Measurements from ENCODE around the gene HOXA13. TPM values are rescaled to one million over a fixed set of nuclear protein-coding genes. Genes with fewer than 3 reads are reported as not detected.

Gene HOXA13
- total and polyA plus RNA-seq, 8 donors = 29.0 TPM; not detected in 7

DNA sequence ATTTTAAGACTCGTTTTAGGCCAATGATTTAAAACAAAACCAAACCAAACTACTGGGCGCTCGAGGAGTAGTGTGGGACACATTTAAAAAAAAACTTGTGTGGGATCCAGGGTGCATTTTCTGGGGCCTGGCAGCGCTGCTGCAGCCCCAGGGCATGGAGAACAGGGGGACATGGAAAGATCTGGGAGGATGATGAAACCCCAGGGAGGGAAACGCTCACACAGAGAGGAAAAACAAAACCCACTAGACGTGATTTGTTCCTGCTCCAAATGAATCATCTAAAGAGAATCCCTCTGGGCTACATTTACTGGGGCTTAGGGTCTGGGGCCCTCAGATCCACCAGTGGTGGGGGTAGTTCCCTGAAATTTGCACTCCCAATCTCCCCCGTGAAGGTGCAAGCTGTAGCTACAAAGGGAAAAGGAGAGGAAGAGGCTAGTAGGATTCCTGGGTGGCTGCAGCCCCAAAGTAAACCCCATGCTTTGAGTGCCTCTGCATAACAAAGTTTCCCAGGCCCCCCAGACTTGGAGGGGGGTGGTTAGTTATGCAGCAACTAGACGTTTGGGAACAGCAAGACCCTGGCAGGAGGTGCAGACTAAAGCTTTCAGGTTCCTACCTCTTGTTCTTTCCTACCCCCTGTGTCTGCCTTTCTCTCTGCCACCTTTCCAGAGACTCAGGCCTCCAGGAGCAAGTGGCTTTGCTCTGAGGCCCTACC is 14.5 kb upstream of the HOXA13 start:
- Histone ChIP-seq H3K4me1 (peaks cover 13 to 26% (median 19%) of the 10 kb centered on the region in 4 donors), H3K9me3 (no peaks in the 10 kb centered on the region), H3K36me3 (no peaks in the 10 kb centered on the region), H3K27me3 (peaks cover 19 to 100% (median 64%) of the 10 kb centered on the region in 3 donors), H3K27ac (no peak overlapping the region), H3K4me3 (no peak overlapping the region)
- DNase-seq = no peak
- intact Hi-C loops (cut with DNase I; ENCODE audit: low total_unique reads) = no loop called here
- TF ChIP-seq POLR2A (IDR thresholded peaks at IDR 0.05) (no peak), EP300 (IDR thresholded peaks at IDR 0.05) (no peak), POLR2AphosphoS5 (IDR thresholded peaks at IDR 0.05) (no peak)
- TF ChIP-seq, protein P1, sequence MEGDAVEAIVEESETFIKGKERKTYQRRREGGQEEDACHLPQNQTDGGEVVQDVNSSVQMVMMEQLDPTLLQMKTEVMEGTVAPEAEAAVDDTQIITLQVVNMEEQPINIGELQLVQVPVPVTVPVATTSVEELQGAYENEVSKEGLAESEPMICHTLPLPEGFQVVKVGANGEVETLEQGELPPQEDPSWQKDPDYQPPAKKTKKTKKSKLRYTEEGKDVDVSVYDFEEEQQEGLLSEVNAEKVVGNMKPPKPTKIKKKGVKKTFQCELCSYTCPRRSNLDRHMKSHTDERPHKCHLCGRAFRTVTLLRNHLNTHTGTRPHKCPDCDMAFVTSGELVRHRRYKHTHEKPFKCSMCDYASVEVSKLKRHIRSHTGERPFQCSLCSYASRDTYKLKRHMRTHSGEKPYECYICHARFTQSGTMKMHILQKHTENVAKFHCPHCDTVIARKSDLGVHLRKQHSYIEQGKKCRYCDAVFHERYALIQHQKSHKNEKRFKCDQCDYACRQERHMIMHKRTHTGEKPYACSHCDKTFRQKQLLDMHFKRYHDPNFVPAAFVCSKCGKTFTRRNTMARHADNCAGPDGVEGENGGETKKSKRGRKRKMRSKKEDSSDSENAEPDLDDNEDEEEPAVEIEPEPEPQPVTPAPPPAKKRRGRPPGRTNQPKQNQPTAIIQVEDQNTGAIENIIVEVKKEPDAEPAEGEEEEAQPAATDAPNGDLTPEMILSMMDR (IDR thresholded peaks at IDR 0.05) = no peak
- 46 to 67% (median 60%) methylated on average over 7 to 8 of the region's 8 CpGs for WGBS, 5 donors

DNA sequence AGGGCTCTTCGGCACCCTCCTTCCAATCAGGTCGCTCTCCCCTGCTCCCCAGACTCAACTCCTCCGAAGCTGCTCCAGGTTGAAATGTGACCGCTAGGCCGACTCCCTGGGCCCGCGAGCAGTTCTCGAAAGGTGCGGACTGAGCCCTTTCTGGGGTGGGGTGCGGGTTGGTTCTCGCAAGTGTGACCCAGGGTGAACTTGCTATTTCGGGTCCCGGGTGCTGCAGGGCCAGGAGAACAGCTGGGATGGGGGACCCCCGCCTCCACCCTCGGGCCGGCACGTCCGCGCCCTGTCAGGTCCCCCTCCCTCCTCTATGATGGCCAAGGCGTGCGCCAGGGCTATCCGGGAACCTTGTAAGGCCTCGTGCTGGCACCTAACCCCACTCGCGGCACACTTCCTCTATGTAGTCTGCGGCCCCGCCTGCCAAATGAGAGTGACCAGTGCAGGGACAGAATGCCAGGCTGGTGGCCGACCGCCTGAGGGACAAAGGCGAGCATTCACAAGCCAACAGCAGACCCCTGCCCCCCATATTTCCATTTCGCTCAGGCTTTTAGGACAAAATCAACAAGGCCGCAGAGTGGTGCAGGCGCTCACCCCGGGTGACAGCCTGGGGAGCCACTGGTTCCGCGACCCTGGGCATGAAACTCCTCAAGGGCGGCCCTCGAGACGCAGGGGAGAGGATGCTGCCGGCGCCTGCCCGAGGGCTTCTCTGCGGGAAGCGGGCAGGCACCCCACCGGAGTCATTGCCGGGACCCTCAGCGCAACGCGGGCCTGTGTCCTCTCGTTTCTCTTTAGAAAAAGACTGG is 13.7 kb upstream of the HOXA13 start:
- intact Hi-C loops (cut with DNase I; ENCODE audit: low total_unique reads) = no loop called here
- no peaks in the 10 kb centered on the region for H3K9me3 ChIP-seq
- H3K27me3 ChIP-seq = peaks cover 19 to 100% (median 64%) of the 10 kb centered on the region in 3 donors
- no peaks in the 10 kb centered on the region for H3K36me3 ChIP-seq
- no peak for DNase-seq
- H3K27ac ChIP-seq = no peak overlapping the region
- no peak overlapping the region for H3K4me3 ChIP-seq
- TF ChIP-seq POLR2AphosphoS5 (IDR thresholded peaks at IDR 0.05) (no peak), EP300 (IDR thresholded peaks at IDR 0.05) (no peak), POLR2A (IDR thresholded peaks at IDR 0.05) (no peak)
- TF ChIP-seq, protein P1 (IDR thresholded peaks at IDR 0.05) = no peak
- peaks cover 13 to 26% (median 19%) of the 10 kb centered on the region in 4 donors for H3K4me1 ChIP-seq
- 29 to 58% (median 29%) methylated on average over 22 to 50 of the region's 50 CpGs for WGBS, 5 donors

DNA sequence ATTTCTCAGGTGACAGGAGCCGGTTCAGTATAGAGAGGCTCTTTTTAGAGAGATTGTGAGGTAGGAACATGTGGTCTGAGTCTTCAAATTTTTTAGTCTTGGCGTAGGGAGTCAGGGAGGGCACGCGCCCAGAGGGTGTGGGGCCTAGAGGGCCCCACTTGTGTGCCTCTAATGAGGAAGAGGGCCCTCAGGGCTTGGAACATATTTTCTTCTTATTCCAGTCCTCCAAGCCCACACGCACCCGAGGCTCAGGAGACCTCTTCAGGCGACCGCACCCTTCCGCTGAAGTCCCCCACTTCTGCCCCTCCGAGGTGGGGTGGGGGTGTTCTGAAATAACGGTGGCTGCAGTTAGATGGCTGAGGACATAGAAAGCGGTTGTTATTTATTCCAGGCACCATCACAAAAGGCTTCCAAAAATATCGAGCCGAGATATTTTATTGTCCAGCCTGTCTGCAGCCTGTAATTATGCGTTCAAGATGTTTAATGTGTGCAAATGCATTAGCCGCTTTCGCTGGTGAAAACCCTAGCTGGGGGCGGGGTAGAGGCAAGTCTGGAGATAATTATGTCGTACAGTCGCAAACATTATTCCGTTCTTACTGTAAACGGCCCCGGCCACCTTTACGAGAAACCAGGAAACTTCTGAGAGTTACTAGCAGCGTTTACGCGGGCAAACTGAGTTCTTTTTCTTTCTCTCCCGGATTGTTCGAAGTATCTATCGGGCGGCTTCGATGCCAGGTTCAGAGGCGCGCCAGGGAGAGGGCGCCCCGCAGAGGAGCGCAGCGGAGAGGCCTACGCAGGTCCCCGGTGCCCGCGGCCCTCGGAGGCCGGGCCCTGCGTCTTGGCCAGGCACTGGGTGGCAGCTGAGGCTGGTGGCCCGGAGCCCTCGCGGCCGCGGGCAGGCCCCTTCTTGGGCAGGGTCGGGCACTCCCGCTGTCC is 12.9 kb upstream of the HOXA13 start:
- Histone ChIP-seq H3K9me3 (no peaks in the 10 kb centered on the region), H3K27ac (no peak overlapping the region), H3K27me3 (peaks cover 19 to 100% (median 69%) of the 10 kb centered on the region in 3 donors), H3K4me3 (no peak overlapping the region), H3K36me3 (no peaks in the 10 kb centered on the region), H3K4me1 (peaks cover 13 to 26% (median 19%) of the 10 kb centered on the region in 4 donors)
- 8 to 20% (median 12%) methylated on average over 23 to 52 of the region's 52 CpGs for WGBS, 5 donors
- intact Hi-C loops (cut with DNase I; ENCODE audit: low total_unique reads) = no loop called here
- DNase-seq = no peak
- TF ChIP-seq POLR2AphosphoS5 (IDR thresholded peaks at IDR 0.05) (no peak), POLR2A (IDR thresholded peaks at IDR 0.05) (no peak)
- TF ChIP-seq, protein P1 (IDR thresholded peaks at IDR 0.05) = no peak

DNA sequence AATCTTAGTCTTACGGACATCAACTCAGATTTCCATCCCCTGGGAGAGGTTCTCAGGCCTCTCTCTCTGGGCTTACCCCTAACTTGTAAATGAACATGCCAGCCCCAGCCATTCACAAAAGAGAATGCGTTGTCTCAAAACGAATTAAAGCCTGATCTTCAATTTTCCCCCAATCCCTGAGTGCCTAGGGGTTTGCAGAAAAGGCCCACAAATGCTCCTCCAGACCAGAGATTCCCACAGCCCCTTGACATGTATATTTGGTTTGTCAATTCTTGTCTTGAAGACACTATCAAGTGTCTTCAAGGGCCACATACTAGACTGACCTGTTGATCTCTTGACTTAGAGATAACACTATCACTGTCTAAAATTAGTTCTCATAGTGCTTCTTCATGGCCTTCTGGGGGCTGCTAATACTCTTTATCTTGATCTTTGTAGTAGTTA is 11.9 kb upstream of the HOXA13 start:
- Histone ChIP-seq H3K36me3 (no peaks in the 10 kb centered on the region), H3K4me1 (peaks cover 13 to 26% (median 19%) of the 10 kb centered on the region in 4 donors), H3K9me3 (no peaks in the 10 kb centered on the region), H3K27ac (no peak overlapping the region), H3K27me3 (peaks cover 19 to 100% (median 76%) of the 10 kb centered on the region in 3 donors), H3K4me3 (no peak overlapping the region)
- TF ChIP-seq EP300 (IDR thresholded peaks at IDR 0.05) (no peak), POLR2AphosphoS5 (IDR thresholded peaks at IDR 0.05) (no peak), POLR2A (IDR thresholded peaks at IDR 0.05) (no peak)
- TF ChIP-seq, protein P1 (IDR thresholded peaks at IDR 0.05) = no peak
- 18 to 39% (median 24%) methylated on average over 3 of the region's 3 CpGs for WGBS, 5 donors
- no peak for DNase-seq
- intact Hi-C loops (cut with DNase I; ENCODE audit: low total_unique reads) = no loop called here

Measured in stomach (tissue), 9 donors.